Transverse colon (tissue), 3 donors: ENCODE measurements around the gene VWA3A.

Experiments used
- EP300 ChIP-seq: sonication (generic); formaldehyde crosslinking; IDR thresholded peaks from one replicate; pipeline ENCODE4 v1.6.1; 2017; ENCODE audit warnings: antibody characterized with exemption, low read depth
- POLR2A ChIP-seq: fragments of 450-650 bp; IDR thresholded peaks from one replicate; pipeline ENCODE4 v1.6.1; 2016; ENCODE audit warnings: antibody characterized with exemption, mild to moderate bottlenecking, moderate library complexity
- TF ChIP-seq, protein P1 (sequence below), 5 experiments: fragments of 200-600 bp in 3 of 5; fragments of 450-650 bp in 2 of 5; sonication (generic) in 3 of 5; IDR thresholded peaks; 1 replicate in 2 of 5; 2 replicates in 3 of 5; pipeline ENCODE4 v1.5.1; 2016 to 2017; ENCODE audit warnings: antibody characterized with exemption in 5 of 5, inconsistent platforms in 3 of 5, mild to moderate bottlenecking in 2 of 5, moderate library complexity in 1 of 5

DNA sequence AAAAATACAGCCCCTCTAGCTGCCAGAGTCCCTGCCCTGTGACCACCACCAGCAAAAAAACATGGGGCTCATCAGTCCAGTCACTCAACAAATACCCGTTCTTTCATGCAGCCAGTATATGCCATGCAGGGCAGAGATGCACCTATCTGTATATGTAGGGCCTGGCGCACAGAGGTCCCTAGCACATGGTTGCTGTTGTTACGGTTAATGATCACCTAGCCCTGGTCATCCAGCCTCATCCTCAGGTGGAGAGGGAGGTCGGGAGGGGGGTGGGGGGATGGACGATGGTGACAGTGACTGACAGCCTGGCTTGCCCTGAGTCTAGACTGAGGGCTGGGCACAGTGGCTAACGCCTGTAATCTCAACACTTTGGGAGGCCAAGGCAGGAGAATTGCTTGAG lies 71.5 kb downstream of the VWA3A start:
- no peak for TF ChIP-seq POLR2A
- TF ChIP-seq, protein P1, sequence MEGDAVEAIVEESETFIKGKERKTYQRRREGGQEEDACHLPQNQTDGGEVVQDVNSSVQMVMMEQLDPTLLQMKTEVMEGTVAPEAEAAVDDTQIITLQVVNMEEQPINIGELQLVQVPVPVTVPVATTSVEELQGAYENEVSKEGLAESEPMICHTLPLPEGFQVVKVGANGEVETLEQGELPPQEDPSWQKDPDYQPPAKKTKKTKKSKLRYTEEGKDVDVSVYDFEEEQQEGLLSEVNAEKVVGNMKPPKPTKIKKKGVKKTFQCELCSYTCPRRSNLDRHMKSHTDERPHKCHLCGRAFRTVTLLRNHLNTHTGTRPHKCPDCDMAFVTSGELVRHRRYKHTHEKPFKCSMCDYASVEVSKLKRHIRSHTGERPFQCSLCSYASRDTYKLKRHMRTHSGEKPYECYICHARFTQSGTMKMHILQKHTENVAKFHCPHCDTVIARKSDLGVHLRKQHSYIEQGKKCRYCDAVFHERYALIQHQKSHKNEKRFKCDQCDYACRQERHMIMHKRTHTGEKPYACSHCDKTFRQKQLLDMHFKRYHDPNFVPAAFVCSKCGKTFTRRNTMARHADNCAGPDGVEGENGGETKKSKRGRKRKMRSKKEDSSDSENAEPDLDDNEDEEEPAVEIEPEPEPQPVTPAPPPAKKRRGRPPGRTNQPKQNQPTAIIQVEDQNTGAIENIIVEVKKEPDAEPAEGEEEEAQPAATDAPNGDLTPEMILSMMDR (IDR thresholded peaks at IDR 0.05): no peak
- TF ChIP-seq EP300: no peak
